Naive thymus-derived CD4-positive, alpha-beta T cell (primary cell): ENCODE results near the gene GUCD1. TPM values are rescaled to one million over a fixed set of nuclear protein-coding genes. Genes with fewer than 3 reads are reported as not detected.

Experiments
- ATAC-seq: fragments of 150-1000 bp; cut with Tn5 transposase; 2 replicates; pipeline ENCODE4 v1.10.0; 2021; ENCODE audit warnings: mild to moderate bottlenecking, moderate library complexity
- CTCF ChIA-PET: fragments of 350-600 bp; sonication (Branson Sonifier 250); formaldehyde crosslinking; loops from one replicate; lab custom pipeline; 2021; ENCODE audit warnings: antibody characterized with exemption; lab: Charles Lee
- POLR2A ChIA-PET: fragments of 350-600 bp; sonication (Branson Sonifier 250); formaldehyde crosslinking; loops from one replicate; lab custom pipeline; 2021; ENCODE audit warnings: antibody characterized with exemption, inconsistent platforms; lab: Charles Lee
- DNase-seq, 9 donors: peaks; one replicate each; pipeline versions ENCODE4 v3.0.0 to v3.0.0-alpha.2; 2020 to 2022; ENCODE audit warnings: mixed read lengths in 1 of 9
- H3K27ac ChIP-seq: one replicate; pipeline ENCODE4 v1.7.0; 2013; ENCODE audit warnings: mild to moderate bottlenecking, low read depth, low read length, moderate library complexity
- H3K27me3 ChIP-seq, 2 donors: one replicate each; pipeline ENCODE4 v1.7.0; 2013; ENCODE audit warnings: low read length in 2 of 2, mild to moderate bottlenecking in 2 of 2, moderate library complexity in 2 of 2; ENCODE audit not compliant: control insufficient read depth in 2 of 2, insufficient read depth in 2 of 2
- H3K36me3 ChIP-seq, 3 experiments: 1 replicate in 2 of 3; 2 replicates in 1 of 3; pipeline ENCODE4 v1.7.0; 2013; ENCODE audit warnings: low read length in 3 of 3, mild to moderate bottlenecking in 3 of 3, moderate library complexity in 1 of 3; ENCODE audit not compliant: insufficient read depth in 3 of 3, control insufficient read depth in 2 of 3
- H3K4me1 ChIP-seq, 2 donors: one replicate each; pipeline ENCODE4 v1.7.0; 2013; ENCODE audit warnings: low read length in 2 of 2, mild to moderate bottlenecking in 2 of 2, moderate library complexity in 1 of 2; ENCODE audit not compliant: control insufficient read depth in 2 of 2, insufficient read depth in 2 of 2
- H3K4me3 ChIP-seq: 2 replicates; pipeline ENCODE4 v1.7.0; 2013; ENCODE audit warnings: mild to moderate bottlenecking, low read length
- H3K9me3 ChIP-seq, 3 experiments: 1 replicate in 2 of 3; 2 replicates in 1 of 3; pipeline ENCODE4 v1.7.0; 2013; ENCODE audit warnings: low read length in 3 of 3; ENCODE audit not compliant: control insufficient read depth in 2 of 3
- H3K27ac Mint-ChIP-seq, 9 donors: one replicate each; pipeline ENCODE4 v1.8.0; 2020 to 2022; ENCODE audit warnings: mixed read lengths in 9 of 9, mild to moderate bottlenecking in 8 of 9, moderate library complexity in 5 of 9, inconsistent platforms in 2 of 9
- H3K27me3 Mint-ChIP-seq, 5 donors: one replicate each; pipeline ENCODE4 v1.8.0; 2021 to 2022; ENCODE audit warnings: mixed read lengths in 5 of 5, mild to moderate bottlenecking in 1 of 5
- H3K36me3 Mint-ChIP-seq, 5 donors: one replicate each; pipeline ENCODE4 v1.8.0; 2020 to 2022; ENCODE audit warnings: mixed read lengths in 5 of 5, mild to moderate bottlenecking in 3 of 5, inconsistent platforms in 1 of 5
- H3K4me1 Mint-ChIP-seq, 7 donors: one replicate each; pipeline ENCODE4 v1.8.0; 2020 to 2022; ENCODE audit warnings: mixed read lengths in 7 of 7, mild to moderate bottlenecking in 3 of 7, inconsistent platforms in 1 of 7
- H3K4me3 Mint-ChIP-seq, 10 donors: one replicate each; pipeline ENCODE4 v1.8.0; 2020 to 2022; ENCODE audit warnings: mild to moderate bottlenecking in 10 of 10, mixed read lengths in 10 of 10, moderate library complexity in 6 of 10, inconsistent platforms in 2 of 10
- H3K9me3 Mint-ChIP-seq, 11 donors: one replicate each; pipeline ENCODE4 v1.8.0; 2020 to 2022; ENCODE audit warnings: mixed read lengths in 11 of 11, mild to moderate bottlenecking in 4 of 11, inconsistent platforms in 1 of 11, moderate library complexity in 1 of 11
- intact Hi-C, 2 donors: fragments of 100-400 bp; cut with micrococcal nuclease; formaldehyde crosslinking; loops; one replicate each; pipeline ENCODE4 v1.15.1; 2023
- polyA plus RNA-seq, 2 donors: library from polyadenylated mRNA; unstranded; fragments of 300-500 nt; fragmentation: Illumina TruSeq; gene quantifications; one replicate each; pipeline ENCODE4 v1.2.3, GENCODE V29; 2021
- total RNA-seq, 6 experiments: library from RNA in 5 of 6; stranded (reverse) in 5 of 6; gene quantifications; 1 replicate in 5 of 6; 2 replicates in 1 of 6; pipeline ENCODE4 v1.2.3 and lab custom pipeline; 2021 to 2026

GUCD1 gene
- total and polyA plus RNA-seq, 7 experiments from 2014 or later: 33.1 to 131 (median 61.7) TPM

GRCh38 chr22:24580276-24580675, 25.3 kb upstream of the GUCD1 start:
- Mint-ChIP-seq H3K9me3 (no peaks in the 10 kb centered on the region), H3K27me3 (no peaks in the 10 kb centered on the region), H3K4me3 (no peak overlapping the region), H3K4me1 (peaks cover 0 to 6% (median 0%) of the 10 kb centered on the region in 7 donors), H3K27ac (peak overlapping the region in 3 of 9 donors; percentile 4 to 57 (median 20)), H3K36me3 (peaks cover 0 to 6% (median 2%) of the 10 kb centered on the region in 5 donors)
- ChIA-PET CTCF (no interaction called here), POLR2A (no interaction called here)
- ATAC-seq: no peak
- Histone ChIP-seq H3K27me3 (no peaks in the 10 kb centered on the region), H3K36me3 (peaks cover 0 to 9% (median 0%) of the 10 kb centered on the region in 3 experiments), H3K4me1 (no peaks in the 10 kb centered on the region), H3K27ac (no peak overlapping the region), H3K9me3 (no peaks in the 10 kb centered on the region), H3K4me3 (no peak overlapping the region)
- no peak for DNase-seq
- intact Hi-C loops: no loop called here

DNA sequence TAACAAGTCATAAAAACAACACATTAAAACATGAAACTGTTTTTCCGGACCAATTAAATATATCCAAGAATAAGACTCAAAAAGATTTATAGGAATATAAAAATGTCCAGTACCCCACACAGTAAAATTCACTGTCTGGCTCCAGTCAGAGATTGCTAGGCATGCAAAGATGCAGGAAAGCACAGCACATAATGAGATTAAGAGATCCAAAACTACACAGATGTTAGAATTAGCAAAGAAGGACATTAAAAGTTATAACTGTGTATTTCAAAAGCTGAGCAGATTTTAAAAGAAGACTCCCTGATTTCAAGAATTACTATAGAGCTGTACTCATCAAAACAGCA, 24.3 kb upstream of the GUCD1 start:
- ATAC-seq: no peak
- intact Hi-C loops: no loop called here

DNA sequence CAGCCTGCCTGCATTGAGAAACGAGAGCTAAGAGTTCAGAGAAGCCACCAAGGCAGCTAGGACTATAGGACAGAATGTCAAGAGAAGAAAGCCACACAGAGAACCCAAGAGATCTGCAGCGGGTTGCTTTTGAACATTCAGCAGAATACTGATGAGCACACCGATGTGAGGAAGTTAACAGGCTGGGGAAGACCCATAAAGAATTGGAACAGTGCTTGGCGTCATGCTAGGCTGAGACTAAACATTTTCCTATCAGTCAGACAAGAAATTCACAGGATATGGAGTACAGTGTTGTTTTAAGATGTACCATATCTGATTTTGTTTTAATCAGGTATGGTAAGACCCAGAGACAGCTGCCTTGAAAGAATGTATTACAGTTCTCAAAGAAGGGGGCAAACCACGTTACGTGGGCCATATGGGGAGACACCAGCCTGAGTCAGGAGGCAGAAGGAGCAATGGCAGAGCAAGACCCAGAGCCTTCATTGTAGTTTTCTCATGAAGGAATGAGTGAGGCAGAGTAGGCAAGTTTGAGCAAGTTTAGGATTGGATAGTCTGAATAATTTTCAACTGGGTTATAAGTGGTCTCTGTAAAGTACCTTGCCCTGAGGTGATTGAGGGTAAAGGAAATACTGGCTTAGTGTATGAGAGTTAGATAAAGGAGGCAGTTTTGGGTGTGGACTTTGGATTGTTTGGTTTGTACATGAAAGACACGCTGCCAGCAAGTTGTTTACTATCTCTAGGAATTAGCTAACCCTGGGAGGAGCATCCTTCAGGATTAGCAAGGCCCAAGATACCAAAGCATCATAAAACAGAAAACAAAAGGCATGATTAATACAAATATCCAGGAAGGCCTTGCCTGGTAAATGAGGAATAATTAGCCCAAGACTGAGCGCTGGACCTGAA, 23.7 kb upstream of the GUCD1 start:
- CTCF ChIA-PET: no interaction called here
- Histone ChIP-seq H3K4me3 (no peak overlapping the region), H3K36me3 (peaks cover 0 to 24% (median 6%) of the 10 kb centered on the region in 3 experiments), H3K27ac (no peak overlapping the region), H3K9me3 (no peaks in the 10 kb centered on the region), H3K27me3 (no peaks in the 10 kb centered on the region), H3K4me1 (no peaks in the 10 kb centered on the region)
- Mint-ChIP-seq H3K36me3 (peaks cover 0 to 20% (median 12%) of the 10 kb centered on the region in 5 donors), H3K4me3 (no peak overlapping the region), H3K27ac (peak overlapping the region in 8 of 9 donors; percentile 3 to 77 (median 54)), H3K27me3 (no peaks in the 10 kb centered on the region), H3K4me1 (peaks cover 0 to 1% (median 0%) of the 10 kb centered on the region in 7 donors), H3K9me3 (no peaks in the 10 kb centered on the region)
- ATAC-seq: no peak
- no peak for DNase-seq
- POLR2A ChIA-PET: no interaction called here
- intact Hi-C loops: loop anchor here in 1 of 2 donors (1.0 kb wide), 1 partner anchor 14 kb away; no protein-coding TSS in a partner anchor

More for the DNA sequence above, 24.3 kb upstream of the GUCD1 start:
- H3K27me3 Mint-ChIP-seq: no peaks in the 10 kb centered on the region
- Histone ChIP-seq H3K27ac (no peak overlapping the region), H3K9me3 (no peaks in the 10 kb centered on the region), H3K4me3 (no peak overlapping the region), H3K36me3 (peaks cover 0 to 18% (median under 1%) of the 10 kb centered on the region in 3 experiments), H3K27me3 (no peaks in the 10 kb centered on the region), H3K4me1 (no peaks in the 10 kb centered on the region)
- no peaks in the 10 kb centered on the region for H3K9me3 Mint-ChIP-seq
- no peak overlapping the region for H3K4me3 Mint-ChIP-seq
- POLR2A ChIA-PET: no interaction called here
- H3K36me3 Mint-ChIP-seq: peaks cover 0 to 17% (median 10%) of the 10 kb centered on the region in 5 donors
- peak overlapping the region in 4 of 9 donors; percentile 0 to 24 (median 2) for H3K27ac Mint-ChIP-seq
- peaks cover 0 to 6% (median 0%) of the 10 kb centered on the region in 7 donors for H3K4me1 Mint-ChIP-seq
- CTCF ChIA-PET: no interaction called here
- DNase-seq: no peak

- intact Hi-C loops: no loop called here
- Mint-ChIP-seq H3K4me3 (no peak overlapping the region), H3K27ac (peak overlapping the region in 2 of 9 donors; percentile 8 to 20), H3K36me3 (peaks cover 5 to 36% (median 22%) of the 10 kb centered on the region in 5 donors), H3K9me3 (no peaks in the 10 kb centered on the region), H3K27me3 (no peaks in the 10 kb centered on the region), H3K4me1 (no peaks in the 10 kb centered on the region)
- H3K9me3 ChIP-seq: no peaks in the 10 kb centered on the region
- ChIA-PET POLR2A (no interaction called here), CTCF (no interaction called here)
- peaks cover 6 to 42% (median 7%) of the 10 kb centered on the region in 3 experiments for H3K36me3 ChIP-seq
- DNase-seq: no peak
- no peaks in the 10 kb centered on the region for H3K4me1 ChIP-seq
- ATAC-seq: no peak
- H3K27ac ChIP-seq: no peak overlapping the region
- H3K4me3 ChIP-seq: no peak overlapping the region
- H3K27me3 ChIP-seq: no peaks in the 10 kb centered on the region
Measured at GRCh38 chr22:24576778-24577177, 21.8 kb upstream of the GUCD1 start.

DNA sequence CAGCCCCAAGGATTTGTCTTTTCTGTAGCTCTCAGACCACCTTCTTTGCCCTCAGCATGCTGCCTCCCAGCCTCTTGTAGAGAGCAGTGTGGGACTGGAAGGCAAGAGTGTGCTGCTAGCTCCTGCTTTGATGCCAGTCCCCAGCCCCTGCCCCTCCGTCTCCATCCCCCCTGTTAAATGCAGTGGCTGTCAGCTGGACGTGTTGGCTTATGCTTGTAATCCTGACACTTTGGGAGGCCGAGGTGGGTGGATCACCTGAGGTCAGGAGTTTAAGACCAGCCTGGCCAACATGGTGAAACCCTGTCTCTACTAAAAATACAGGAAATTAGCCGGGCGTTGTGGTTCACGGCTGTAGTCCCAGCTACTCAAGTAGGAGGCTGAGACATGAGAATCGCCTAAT, 16.3 kb upstream of the GUCD1 start:
- no peaks in the 10 kb centered on the region for H3K27me3 Mint-ChIP-seq
- ATAC-seq (no peak), DNase-seq (no peak)
- H3K9me3 Mint-ChIP-seq: no peaks in the 10 kb centered on the region
- ChIA-PET POLR2A (interaction anchor here (0.7 kb wide), 1 partner anchor 272 kb away, joined by 3 read pairs; no protein-coding TSS in a partner anchor), CTCF (no interaction called here)
- no peaks in the 10 kb centered on the region for H3K27me3 ChIP-seq
- no peak overlapping the region for H3K4me3 Mint-ChIP-seq
- H3K27ac ChIP-seq: no peak overlapping the region
- H3K4me1 Mint-ChIP-seq: peaks cover 7 to 11% (median 7%) of the 10 kb centered on the region in 7 donors
- H3K27ac Mint-ChIP-seq: peak overlapping the region in 1 of 9 donors; percentile 26
- no peaks in the 10 kb centered on the region for H3K9me3 ChIP-seq
- H3K4me1 ChIP-seq: no peaks in the 10 kb centered on the region
- peaks cover 23 to 85% (median 23%) of the 10 kb centered on the region in 3 experiments for H3K36me3 ChIP-seq
- intact Hi-C loops: no loop called here
- no peak overlapping the region for H3K4me3 ChIP-seq
- peaks cover 5 to 52% (median 25%) of the 10 kb centered on the region in 5 donors for H3K36me3 Mint-ChIP-seq

GRCh38 chr22:24567668-24568067, 12.7 kb upstream of the GUCD1 start:
- intact Hi-C loops: no loop called here
- POLR2A ChIA-PET: no interaction called here

More at GRCh38 chr22:24567668-24568067, 12.7 kb upstream of the GUCD1 start:
- H3K4me3 Mint-ChIP-seq: no peak overlapping the region
- CTCF ChIA-PET: no interaction called here
- Histone ChIP-seq H3K36me3 (peaks cover 23 to 90% (median 26%) of the 10 kb centered on the region in 3 experiments), H3K4me1 (peaks cover 7 to 17% of the 10 kb centered on the region in 2 donors), H3K4me3 (no peak overlapping the region), H3K27me3 (no peaks in the 10 kb centered on the region), H3K9me3 (no peaks in the 10 kb centered on the region), H3K27ac (no peak overlapping the region)
- peaks cover 19 to 45% (median 33%) of the 10 kb centered on the region in 7 donors for H3K4me1 Mint-ChIP-seq
- H3K27ac Mint-ChIP-seq: no peak overlapping the region
- H3K27me3 Mint-ChIP-seq: no peaks in the 10 kb centered on the region
- no peaks in the 10 kb centered on the region for H3K9me3 Mint-ChIP-seq
- DNase-seq: no peak
- peaks cover 0 to 37% (median 11%) of the 10 kb centered on the region in 5 donors for H3K36me3 Mint-ChIP-seq
- ATAC-seq: no peak
